HG03175 (cell line): Measurements from ENCODE around the gene DGCR8.

ENCODE experiments used
- ATAC-seq: cut with Tn5 transposase; IDR thresholded peaks from one replicate; pipeline ENCODE4 v1.9.1; 2021; ENCODE audit warnings: mild to moderate bottlenecking, moderate library complexity; ENCODE audit not compliant: unreplicated experiment

The DGCR8 gene

DNA sequence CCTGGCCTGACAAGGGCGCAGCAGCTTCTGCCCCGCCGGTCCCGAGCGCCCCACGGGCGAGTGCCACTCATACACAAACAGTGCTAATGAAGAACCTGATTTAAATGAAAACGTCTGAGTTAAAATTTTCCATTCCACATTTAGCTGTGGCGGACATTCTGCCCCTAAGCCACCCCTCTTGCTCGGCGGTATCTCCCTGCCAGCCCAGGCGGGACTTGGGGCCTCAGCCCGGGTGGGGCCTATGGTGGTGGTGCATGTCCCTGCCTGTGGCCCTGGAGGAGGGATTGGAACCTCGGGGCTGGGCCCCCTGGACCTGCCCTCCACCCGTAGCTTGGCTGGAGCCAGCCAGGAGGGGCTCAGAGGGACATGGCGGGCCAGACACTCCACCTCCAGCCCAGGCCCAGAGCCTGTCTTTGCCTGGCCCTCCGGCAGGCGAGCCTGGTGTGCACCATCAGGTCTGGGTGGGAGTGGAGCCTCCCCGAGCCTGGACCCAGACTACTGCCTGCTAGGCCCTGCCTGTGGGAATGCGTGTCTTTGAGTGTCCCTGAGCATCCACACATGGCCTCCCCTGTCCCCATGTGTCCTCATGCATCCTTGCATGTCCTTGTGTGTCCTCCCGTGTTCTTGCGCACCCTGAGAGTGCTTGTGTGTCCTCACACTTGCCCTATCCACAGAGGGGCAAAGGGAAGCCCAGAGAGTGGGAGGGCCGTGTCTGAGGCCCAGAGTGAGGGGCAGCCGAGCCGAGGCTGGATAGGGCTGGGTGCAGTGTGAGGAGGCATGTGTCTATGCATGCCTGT, 56.0 kb downstream of the DGCR8 start:
- ATAC-seq, result no peak

DNA sequence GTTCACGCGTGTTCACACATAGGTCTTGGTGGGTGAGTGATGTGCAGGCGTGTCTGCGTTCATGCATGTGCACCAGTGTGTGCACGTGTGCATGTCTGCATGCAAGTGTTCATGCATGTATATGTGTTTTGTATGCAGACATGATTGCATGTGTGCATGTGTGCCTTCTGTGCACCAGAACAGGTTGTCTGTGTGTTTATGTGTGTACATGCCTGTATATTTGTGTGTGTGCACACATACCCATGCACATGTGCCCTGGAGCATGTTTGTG, 56.5 kb downstream of the DGCR8 start:
- ATAC-seq, result no peak

DNA sequence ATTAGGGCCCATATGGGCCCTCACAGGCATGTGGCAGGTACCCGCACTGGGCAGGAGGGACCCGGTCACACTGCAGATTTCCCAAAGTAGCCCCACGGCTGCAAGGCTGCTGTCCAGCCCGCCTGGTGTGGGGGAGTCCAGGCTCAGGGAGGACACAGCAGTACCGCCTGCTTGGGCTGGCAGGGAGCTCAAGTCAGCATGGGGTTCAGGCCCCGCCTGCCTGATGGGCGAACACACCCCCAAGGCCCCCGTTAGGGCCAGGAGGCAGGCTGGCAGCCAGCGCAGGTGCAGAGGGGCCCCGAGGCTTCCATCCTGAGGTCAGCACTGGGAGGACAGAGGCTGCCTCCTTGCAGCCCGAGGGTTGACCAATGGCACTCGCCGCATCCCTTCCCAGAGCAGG, 57.1 kb downstream of the DGCR8 start:
- ATAC-seq, result no peak

DNA sequence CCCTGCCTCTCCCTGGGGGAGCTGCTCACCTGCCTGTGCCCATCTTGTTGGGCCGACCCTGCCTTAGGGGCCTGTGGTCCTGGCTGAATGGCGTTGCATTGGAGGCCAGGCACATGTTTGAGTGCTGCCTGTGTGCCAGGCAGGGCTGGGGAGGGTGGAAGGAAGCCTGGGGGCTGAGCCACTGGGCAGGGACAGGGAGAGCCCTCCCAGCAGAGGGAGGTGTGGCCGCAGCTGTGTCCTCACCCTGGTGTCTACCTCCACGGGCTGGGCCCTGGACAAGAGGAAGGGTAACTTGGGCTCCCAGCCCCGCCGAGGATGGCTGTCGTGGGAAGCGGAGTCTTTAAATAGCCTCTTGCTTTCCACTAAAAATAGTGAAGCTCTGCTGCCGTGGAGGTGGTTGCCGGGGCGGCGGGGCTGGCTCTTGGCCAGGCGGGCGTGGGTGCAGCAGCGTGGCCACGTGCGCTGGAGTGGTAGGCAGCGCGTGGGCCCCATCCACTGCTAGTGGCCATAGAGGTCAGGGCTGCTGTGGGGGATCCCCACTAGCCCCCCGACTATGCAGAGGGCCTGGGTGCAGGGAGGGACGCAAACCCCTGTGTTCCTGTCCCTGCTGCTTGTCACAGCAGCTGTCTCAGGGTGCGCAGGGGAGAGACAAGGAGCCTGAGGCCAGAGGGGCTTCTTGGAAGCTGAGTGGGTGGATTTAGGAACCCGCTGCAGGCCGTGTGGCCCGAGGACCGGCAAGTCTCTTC, 57.8 kb downstream of the DGCR8 start:
- no peak for ATAC-seq

DNA sequence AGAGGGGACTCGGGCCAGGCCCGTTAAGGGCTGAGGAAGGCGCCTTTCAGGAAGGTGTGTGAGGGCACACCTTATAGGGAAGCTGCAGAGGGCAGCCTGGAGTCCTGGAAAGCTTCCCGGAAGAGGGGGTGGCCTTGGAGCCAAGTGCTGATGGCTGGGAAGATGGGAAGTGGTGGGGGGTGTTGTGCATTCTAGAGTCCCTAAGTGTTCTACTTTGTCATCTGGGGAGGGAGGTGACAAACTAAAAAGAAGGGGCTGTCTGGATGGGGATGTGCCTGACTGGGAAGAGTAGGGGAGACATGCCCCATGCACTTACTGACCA, 58.3 kb downstream of the DGCR8 start:
- no peak for ATAC-seq

DNA sequence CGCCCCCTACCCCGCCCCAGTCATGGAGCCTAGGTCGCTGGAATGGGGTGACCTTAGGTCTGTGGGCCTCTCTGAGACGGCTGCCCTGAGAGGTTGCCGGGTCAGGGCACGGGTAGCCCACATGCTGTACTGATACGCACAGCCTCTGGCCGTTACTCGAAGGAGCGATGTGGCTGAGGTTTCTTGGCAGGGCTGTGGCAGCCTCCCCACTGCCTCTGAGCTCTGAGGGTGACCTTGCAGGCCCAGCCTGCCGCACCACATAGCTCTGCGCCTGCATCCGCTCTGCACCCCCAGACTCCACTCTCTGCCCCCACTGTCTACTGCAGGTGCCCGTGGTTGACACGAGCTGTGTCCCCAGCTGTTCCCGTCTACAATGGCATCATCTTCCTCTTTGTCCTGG, 58.8 kb downstream of the DGCR8 start:
- ATAC-seq, result no peak

DNA sequence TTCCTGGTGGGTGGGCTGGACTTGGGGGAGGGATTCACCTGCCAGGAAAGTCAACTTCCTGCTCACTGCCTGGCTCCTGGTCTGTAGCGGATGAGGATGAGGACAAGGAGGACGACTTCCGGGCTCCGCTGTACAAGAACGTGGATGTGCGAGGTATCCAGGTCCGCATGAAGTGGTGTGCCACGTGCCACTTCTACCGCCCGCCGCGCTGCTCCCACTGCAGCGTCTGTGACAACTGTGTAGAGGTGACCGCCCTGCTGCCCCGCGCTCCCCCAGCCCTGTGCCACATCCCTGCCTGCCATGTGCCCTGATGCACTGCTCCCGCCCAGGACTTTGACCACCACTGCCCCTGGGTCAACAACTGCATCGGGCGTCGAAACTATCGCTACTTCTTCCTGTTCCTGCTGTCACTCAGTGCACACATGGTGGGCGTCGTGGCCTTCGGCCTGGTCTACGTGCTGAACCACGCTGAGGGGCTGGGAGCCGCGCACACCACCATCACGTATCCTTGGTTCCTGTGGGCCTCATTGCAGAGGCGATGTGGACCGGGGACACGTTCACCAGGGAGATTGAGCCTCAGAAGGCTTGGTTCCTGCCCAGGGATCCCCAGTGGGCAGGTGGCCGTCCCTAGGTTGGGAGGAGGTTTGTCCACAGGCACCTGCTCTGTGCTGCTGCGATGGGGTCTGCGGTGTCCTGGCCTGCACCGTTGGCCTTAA, 59.5 kb downstream of the DGCR8 start:
- no peak for ATAC-seq

DNA sequence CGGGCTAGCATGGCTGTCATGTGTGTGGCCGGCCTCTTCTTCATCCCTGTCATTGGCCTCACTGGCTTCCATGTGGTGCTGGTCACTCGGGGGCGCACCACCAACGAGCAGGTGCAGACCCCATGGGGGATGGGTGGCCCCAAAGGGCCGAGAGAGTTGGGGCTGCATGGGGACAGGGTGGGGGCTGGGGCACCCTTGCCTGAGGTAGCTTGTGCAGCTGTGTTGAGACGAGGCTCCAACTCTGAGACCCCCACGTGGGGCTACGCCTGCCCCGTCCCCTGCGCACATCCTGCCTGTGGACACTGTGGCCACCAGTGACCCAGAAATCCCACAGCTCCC, 60.0 kb downstream of the DGCR8 start:
- ATAC-seq, result no peak

DNA sequence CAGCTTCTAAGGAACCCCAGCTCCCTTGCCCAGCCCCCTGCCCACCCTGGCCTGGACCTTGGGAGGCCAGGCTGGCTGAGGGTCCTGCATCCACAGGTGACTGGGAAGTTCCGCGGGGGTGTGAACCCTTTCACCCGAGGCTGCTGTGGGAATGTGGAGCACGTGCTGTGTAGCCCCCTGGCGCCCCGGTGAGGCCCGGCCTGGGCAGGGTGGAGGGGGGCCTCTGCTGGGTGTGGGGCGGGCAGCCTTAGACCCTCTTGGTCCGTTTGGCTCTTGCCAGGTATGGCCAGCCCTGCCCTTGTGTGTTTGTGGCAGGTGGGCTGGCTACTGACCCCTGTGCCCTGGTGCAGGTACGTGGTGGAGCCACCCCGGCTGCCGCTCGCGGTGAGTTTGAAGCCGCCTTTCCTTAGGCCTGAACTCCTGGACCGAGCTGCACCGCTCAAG, 60.5 kb downstream of the DGCR8 start:
- no peak for ATAC-seq

DNA sequence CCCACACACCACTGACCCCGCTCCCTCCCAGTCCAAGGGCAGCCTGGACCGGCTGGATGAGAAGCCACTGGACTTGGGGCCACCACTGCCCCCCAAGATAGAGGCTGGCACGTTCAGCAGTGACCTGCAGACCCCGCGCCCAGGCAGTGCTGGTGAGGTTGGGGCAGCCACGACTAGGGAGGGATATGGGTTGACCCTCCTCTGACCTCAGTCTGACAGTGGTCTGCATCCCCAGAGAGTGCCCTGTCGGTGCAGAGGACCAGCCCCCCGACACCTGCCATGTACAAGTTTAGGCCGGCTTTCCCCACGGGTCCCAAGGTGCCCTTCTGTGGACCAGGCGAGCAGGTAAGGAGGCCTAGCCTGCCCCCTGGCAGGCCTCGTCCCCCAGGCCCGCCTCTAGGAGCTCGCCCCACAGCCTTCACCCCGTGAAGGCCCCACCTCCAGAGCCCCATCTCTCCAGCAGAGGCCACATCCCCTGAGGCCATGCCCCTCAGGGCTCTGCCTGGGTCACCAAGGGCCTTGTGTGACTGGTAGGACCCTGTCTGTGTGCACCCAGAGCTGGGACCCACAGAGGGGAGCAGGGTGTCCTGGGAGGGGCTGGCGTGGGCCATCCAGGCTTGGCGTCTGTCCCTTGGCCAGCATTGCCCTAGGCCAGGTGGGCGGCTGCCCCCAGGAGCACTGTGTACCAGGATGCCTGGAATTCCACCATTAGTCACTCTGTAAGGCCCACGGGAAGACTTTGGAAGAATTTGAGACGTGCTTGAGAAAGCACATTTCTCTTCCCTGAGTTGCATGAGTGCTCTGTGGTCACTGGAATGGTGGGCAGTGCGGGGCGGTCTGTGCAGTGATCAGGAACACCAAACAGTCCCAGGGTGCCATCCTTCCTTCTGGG, 61.4 kb downstream of the DGCR8 start:
- no peak for ATAC-seq

DNA sequence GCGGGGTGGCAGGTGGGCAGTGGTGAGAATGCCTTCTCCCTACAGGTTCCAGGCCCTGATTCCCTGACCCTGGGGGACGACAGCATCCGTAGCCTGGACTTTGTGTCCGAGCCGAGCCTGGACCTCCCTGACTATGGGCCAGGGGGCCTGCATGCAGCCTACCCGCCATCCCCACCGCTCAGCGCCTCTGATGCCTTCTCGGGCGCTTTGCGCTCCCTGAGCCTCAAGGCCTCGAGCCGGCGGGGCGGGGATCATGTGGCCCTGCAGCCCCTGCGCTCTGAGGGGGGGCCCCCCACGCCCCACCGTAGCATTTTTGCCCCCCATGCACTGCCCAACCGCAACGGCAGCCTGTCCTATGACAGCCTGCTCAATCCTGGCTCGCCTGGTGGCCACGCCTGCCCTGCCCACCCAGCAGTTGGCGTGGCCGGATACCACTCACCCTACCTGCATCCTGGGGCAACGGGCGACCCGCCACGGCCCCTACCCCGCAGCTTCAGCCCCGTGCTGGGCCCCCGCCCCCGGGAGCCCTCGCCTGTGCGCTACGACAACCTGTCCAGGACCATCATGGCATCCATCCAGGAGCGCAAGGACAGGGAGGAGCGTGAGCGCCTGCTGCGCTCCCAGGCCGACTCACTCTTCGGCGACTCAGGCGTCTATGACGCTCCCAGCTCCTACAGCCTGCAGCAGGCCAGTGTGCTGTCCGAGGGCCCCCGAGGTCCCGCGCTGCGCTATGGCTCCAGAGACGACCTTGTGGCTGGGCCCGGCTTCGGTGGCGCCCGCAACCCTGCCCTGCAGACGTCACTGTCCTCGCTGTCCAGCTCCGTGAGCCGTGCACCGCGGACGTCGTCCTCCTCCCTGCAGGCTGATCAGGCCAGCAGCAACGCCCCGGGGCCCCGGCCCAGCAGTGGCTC, 62.9 kb downstream of the DGCR8 start:
- ATAC-seq, result no peak

DNA sequence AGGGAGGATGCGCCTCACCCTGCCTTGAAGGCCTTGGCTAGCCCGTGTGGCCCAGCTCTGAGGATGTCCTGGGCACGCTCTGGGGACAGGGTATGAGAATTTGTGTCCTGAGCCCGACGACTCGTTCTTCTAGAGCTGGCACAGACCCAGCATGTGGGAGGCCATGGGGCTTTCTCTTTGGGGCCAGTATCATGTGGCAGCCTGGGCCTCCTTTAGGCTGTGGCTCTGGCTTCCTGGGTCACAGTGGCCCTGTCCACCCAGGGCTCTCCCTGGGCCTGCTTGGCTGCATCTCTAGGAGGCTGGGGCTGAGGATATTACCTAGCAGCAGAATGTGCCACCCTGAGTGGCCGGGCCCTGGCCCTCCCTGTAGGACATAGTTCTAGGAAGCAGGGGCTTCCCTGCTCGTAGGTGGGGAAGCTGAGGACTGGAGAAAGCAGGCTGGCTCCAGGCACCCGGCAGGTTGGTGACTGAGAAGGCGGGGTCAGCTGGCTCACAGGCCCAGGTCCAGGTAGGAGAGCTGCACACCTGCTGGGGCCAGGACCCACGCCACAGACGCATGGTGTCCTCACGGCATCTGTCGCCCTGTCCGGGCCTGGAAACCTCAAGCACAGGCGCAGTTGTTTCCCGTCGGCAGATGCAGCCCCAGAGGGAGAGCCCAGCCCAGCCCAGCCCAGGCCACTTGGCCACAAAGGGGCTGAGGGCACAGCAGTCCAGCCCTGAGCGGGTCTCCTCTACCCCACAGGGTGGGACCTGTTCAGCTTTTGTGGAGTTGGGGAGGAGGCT, 64.0 kb downstream of the DGCR8 start:
- no peak for ATAC-seq

DNA sequence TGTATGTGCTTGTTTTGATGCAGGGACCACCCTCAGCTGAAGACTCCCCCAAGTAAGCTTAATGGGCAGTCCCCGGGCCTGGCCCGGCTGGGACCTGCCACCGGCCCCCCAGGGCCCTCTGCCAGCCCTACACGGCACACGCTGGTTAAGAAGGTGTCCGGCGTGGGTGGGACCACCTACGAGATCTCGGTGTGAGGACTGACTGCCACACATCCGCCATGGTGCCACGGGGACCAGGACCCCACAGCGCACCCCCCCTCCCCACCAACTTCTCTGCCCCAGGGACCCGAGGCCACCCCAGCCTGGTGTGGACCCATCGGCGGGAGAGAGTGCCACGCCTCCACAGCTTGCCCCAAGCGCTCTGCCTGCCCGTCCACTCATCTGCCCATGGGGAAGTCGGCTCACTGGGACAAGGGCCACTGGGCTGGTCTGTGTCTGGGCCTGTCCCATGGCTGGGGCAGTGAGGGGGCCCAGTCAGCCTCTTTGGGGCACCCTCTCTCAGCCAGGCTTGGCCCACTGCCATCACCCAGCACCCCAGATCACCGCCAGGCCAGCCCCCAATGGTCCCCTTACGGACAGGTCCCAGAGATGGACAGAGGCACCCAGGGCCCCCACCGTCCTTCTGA, 65.3 kb downstream of the DGCR8 start:
- ATAC-seq, result no peak

DNA sequence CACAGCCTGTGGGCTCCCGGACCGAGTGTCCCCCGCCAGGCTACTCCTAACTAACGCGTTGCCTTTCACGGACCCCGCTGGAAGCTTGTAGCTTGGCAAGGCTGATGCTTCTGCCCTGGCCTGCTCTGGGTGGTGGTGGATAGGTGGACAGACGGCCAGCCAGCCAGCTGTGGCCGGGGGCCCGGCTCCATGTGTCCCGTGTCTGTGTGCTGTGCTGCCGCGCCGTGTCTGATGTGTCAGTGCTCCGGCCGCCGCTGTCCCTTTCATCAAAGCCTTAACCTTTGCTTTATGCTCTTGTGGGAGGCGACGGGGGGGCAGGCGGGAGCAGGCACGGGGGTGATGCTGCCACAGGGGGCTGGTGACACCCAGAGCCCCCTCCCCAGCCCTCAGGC, 65.8 kb downstream of the DGCR8 start:
- ATAC-seq, result no peak

DNA sequence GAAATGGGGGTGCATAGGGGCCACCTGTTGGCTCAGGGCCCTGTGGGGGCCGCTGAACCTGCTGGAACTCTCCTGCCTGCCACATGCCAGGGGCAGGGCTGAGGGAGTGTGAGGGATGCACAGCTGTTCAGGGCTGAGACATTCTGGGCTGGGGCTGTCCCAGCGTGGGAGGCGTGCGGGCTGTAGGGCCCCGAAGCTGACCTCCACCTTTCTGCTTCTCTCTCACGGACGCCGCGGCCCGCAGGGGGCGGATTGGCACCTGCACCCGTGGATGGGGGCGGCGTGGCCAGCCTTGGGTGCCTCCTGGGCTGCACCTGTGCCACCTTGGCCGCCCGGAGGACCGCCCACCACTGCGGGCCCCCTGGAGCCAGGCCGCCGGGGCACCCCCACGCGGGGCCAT, 66.7 kb downstream of the DGCR8 start:
- ATAC-seq, result no peak

DNA sequence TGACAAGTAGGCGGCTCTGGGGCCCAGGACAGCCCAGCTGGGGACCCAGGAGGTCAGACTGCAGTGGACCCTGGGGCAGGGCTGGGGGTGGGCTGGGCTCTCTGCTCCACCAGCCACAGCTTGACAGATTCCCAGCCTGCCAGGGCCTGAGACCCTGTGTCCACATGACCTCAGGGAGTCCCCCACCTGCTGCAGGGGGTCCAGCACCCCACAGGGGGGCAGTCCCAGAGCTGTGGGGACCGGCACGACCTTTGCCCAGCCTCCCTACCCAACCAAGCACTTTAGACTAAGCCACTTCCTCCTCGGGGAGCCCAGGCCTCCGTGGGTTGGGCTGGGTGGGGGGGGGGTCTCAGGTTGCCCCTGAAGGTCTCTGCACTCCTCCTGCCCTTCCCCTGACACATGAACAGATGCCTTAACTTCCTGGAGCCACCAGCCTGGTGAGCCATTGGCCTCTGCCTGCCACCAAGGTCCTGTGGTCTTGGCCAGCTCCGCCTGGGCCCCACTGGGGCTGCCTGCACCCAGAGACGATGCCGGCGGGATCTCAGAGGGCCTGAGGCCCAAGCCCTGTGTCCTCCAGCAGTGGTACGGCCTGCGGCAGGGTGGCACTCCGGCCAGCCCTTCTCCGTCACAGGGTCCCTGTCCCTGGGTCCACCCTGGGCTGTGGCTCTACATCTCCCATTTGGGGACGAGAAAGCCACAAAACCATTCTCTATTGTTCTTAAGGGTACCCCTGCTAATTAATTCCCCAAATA, 67.4 kb downstream of the DGCR8 start:
- ATAC-seq, result no peak

DNA sequence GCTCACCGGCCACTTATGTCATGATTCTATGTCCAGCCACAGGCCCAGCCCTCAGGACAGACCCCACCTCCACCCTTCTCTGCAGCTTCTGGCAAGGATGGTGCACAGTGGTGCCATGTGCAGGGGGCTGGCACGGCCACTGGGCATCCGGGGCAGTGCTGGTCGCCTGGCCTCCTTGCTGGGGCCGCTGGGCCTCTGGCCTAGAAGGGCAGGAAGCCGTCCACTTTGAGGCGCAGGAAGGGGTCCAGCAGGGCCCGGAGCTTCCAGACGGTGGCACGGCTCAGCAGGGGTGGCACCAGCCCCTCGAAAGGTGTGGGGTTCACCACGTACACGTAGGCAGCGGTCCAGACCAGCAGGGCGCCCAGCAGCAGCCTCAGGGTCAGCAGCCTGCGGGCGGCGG, 68.4 kb downstream of the DGCR8 start:
- ATAC-seq, result no peak
